ENCODE data around the gene AFP.
A peak's percentile ranks its signal among the peaks of the same experiment; 100 is the strongest.

The AFP gene

GRCh38 chr4:73499996-73500765, 64.2 kb downstream of the AFP start:
- TF ChIP-seq CTCF (IDR thresholded peaks at IDR 0.05; ENCODE audit: borderline replicate concordance, extremely low read depth, low read length, poor library complexity, severe bottlenecking) (no peak), EZH2 (IDR thresholded peaks at IDR 0.05; ENCODE audit: borderline replicate concordance, low read depth, low read length, severe bottlenecking) (no peak)
- H3K4me1 ChIP-seq (ENCODE audit: insufficient read depth, low read length), result peaks cover 6% of the 10 kb centered on the region; the same call in 1 of the 2 replicates
- H4K20me1 ChIP-seq (ENCODE audit: insufficient read depth, low read length), result no peaks in the 10 kb centered on the region
- no peak overlapping the region for H3K27ac ChIP-seq (ENCODE audit: low read length)
- H3K27me3 ChIP-seq (ENCODE audit: insufficient read depth, low read length, poor library complexity), result no peaks in the 10 kb centered on the region
- H3K4me2 ChIP-seq (ENCODE audit: insufficient read depth, low read length), result no peak overlapping the region
- no peak for ATAC-seq (ENCODE audit: insufficient read depth, low read depth)
- DNase-seq, result no peak
- peak overlapping the region; percentile 51 for H2AFZ ChIP-seq (ENCODE audit: low read depth, low read length)
- H3K36me3 ChIP-seq (ENCODE audit: insufficient read depth, low read length), result no peaks in the 10 kb centered on the region
- H3K4me3 ChIP-seq (ENCODE audit: low read depth in 1 of 2, low read length in 2 of 2), result no peak overlapping the region
- H3K79me2 ChIP-seq (ENCODE audit: insufficient read depth, low read length), result no peaks in the 10 kb centered on the region
- no peak overlapping the region for H3K9ac ChIP-seq (ENCODE audit: low read depth, low read length)
- no peaks in the 10 kb centered on the region for H3K9me3 ChIP-seq (ENCODE audit: insufficient read depth, low read length, severe bottlenecking)

GRCh38 chr4:73501664-73502265, 65.7 kb downstream of the AFP start:
- ATAC-seq (ENCODE audit: insufficient read depth, low read depth) (no peak), DNase-seq (no peak)
- no peaks in the 10 kb centered on the region for H3K36me3 ChIP-seq (ENCODE audit: insufficient read depth, low read length)
- no peak overlapping the region for H3K4me3 ChIP-seq (ENCODE audit: low read depth in 1 of 2, low read length in 2 of 2)
- no peak overlapping the region for H3K9ac ChIP-seq (ENCODE audit: low read depth, low read length)
- TF ChIP-seq EZH2 (IDR thresholded peaks at IDR 0.05; ENCODE audit: borderline replicate concordance, low read depth, low read length, severe bottlenecking), result no peak
- TF ChIP-seq CTCF (IDR thresholded peaks at IDR 0.05; ENCODE audit: borderline replicate concordance, extremely low read depth, low read length, poor library complexity, severe bottlenecking), result no peak
- 0 out of 2 replicates have a peak overlapping the region, but pooled peaks have one; percentile 2 for H2AFZ ChIP-seq (ENCODE audit: low read depth, low read length)
- no peaks in the 10 kb centered on the region for H3K27me3 ChIP-seq (ENCODE audit: insufficient read depth, low read length, poor library complexity)
- no peak overlapping the region for H3K27ac ChIP-seq (ENCODE audit: low read length)
- no peaks in the 10 kb centered on the region for H3K9me3 ChIP-seq (ENCODE audit: insufficient read depth, low read length, severe bottlenecking)
- H3K79me2 ChIP-seq (ENCODE audit: insufficient read depth, low read length), result no peaks in the 10 kb centered on the region
- H4K20me1 ChIP-seq (ENCODE audit: insufficient read depth, low read length), result no peaks in the 10 kb centered on the region
- no peak overlapping the region for H3K4me2 ChIP-seq (ENCODE audit: insufficient read depth, low read length)
- peaks cover 6% of the 10 kb centered on the region; the same call in 1 of the 2 replicates for H3K4me1 ChIP-seq (ENCODE audit: insufficient read depth, low read length)

GRCh38 chr4:73505567-73505966, 69.5 kb downstream of the AFP start:
- Histone ChIP-seq H4K20me1 (ENCODE audit: insufficient read depth, low read length) (no peaks in the 10 kb centered on the region), H3K9ac (ENCODE audit: low read depth, low read length) (no peak overlapping the region), H3K27ac (ENCODE audit: low read length) (no peak overlapping the region), H3K4me1 (ENCODE audit: insufficient read depth, low read length) (peaks cover 2% of the 10 kb centered on the region; the same call in 1 of the 2 replicates), H3K79me2 (ENCODE audit: insufficient read depth, low read length) (no peaks in the 10 kb centered on the region), H3K4me2 (ENCODE audit: insufficient read depth, low read length) (no peak overlapping the region), H2AFZ (ENCODE audit: low read depth, low read length) (no peak overlapping the region), H3K27me3 (ENCODE audit: insufficient read depth, low read length, poor library complexity) (no peaks in the 10 kb centered on the region), H3K36me3 (ENCODE audit: insufficient read depth, low read length) (no peaks in the 10 kb centered on the region), H3K4me3 (ENCODE audit: low read depth in 1 of 2, low read length in 2 of 2) (no peak overlapping the region), H3K9me3 (ENCODE audit: insufficient read depth, low read length, severe bottlenecking) (no peaks in the 10 kb centered on the region)
- DNase-seq, result no peak
- no peak for TF ChIP-seq CTCF (IDR thresholded peaks at IDR 0.05; ENCODE audit: borderline replicate concordance, extremely low read depth, low read length, poor library complexity, severe bottlenecking)
- TF ChIP-seq EZH2 (IDR thresholded peaks at IDR 0.05; ENCODE audit: borderline replicate concordance, low read depth, low read length, severe bottlenecking), result no peak
- no peak for ATAC-seq (ENCODE audit: insufficient read depth, low read depth)
